Neutrophil (primary cell): ENCODE measurements around the gene HOXB5.

ENCODE experiments used
- H3K27ac ChIP-seq: fragments of 200-600 bp; sonication (generic); 2 replicates; pipeline ENCODE4 v1.5.1; 2016; ENCODE audit warnings: mild to moderate bottlenecking, moderate library complexity
- H3K27me3 ChIP-seq: fragments of 200-600 bp; sonication (generic); 2 replicates; pipeline ENCODE4 v1.6.0; 2016; ENCODE audit warnings: mild to moderate bottlenecking
- H3K36me3 ChIP-seq: fragments of 200-600 bp; sonication (generic); 2 replicates; pipeline ENCODE4 v1.5.1; 2017
- H3K4me1 ChIP-seq, 2 experiments: fragments of 200-600 bp in 1 of 2; sonication (generic) in 1 of 2; 1 replicate in 1 of 2; 2 replicates in 1 of 2; pipeline versions ENCODE4 v1.5.1 to v1.6.1; 2013 to 2016; ENCODE audit warnings: low read depth in 1 of 2, low read length in 1 of 2, mild to moderate bottlenecking in 1 of 2, moderate library complexity in 1 of 2; ENCODE audit not compliant: control insufficient read depth in 1 of 2, insufficient read depth in 1 of 2
- H3K4me3 ChIP-seq, 2 experiments: fragments of 200-600 bp in 1 of 2; sonication (generic) in 1 of 2; 1 replicate in 1 of 2; 2 replicates in 1 of 2; pipeline ENCODE4 v1.5.1; 2013 to 2016; ENCODE audit warnings: low read depth in 1 of 2, low read length in 1 of 2, mild to moderate bottlenecking in 1 of 2, moderate library complexity in 1 of 2
- H3K9me3 ChIP-seq: fragments of 200-600 bp; sonication (generic); 2 replicates; pipeline ENCODE4 v1.5.1; 2016
- CTCF ChIP-seq: fragments of 200-600 bp; sonication (generic); IDR thresholded peaks from 2 replicates; pipeline ENCODE4 v1.5.1; 2016; ENCODE audit warnings: antibody characterized with exemption

The HOXB5 gene

GRCh38 chr17:48639982-48640857, 46.6 kb upstream of the HOXB5 start:
- TF ChIP-seq CTCF: no peak
- no peaks in the 10 kb centered on the region for H3K9me3 ChIP-seq
- H3K27me3 ChIP-seq: peaks cover 100% of the 10 kb centered on the region
- H3K4me3 ChIP-seq: no peak overlapping the region
- H3K36me3 ChIP-seq: no peaks in the 10 kb centered on the region
- no peaks in the 10 kb centered on the region for H3K4me1 ChIP-seq
- H3K27ac ChIP-seq: no peak overlapping the region

GRCh38 chr17:48639136-48639535, 45.6 kb upstream of the HOXB5 start:
- Histone ChIP-seq H3K27me3 (peaks cover 100% of the 10 kb centered on the region), H3K4me3 (no peak overlapping the region), H3K9me3 (no peaks in the 10 kb centered on the region), H3K27ac (no peak overlapping the region), H3K36me3 (no peaks in the 10 kb centered on the region), H3K4me1 (no peaks in the 10 kb centered on the region)
- TF ChIP-seq CTCF: no peak

GRCh38 chr17:48637323-48638260, 44.0 kb upstream of the HOXB5 start:
- H3K27ac ChIP-seq: no peak overlapping the region
- no peak for TF ChIP-seq CTCF
- H3K4me1 ChIP-seq: no peaks in the 10 kb centered on the region

GRCh38 chr17:48636177-48637018, 42.8 kb upstream of the HOXB5 start:
- Histone ChIP-seq H3K27ac (no peak overlapping the region), H3K4me3 (no peak overlapping the region), H3K4me1 (no peaks in the 10 kb centered on the region), H3K36me3 (no peaks in the 10 kb centered on the region), H3K9me3 (no peaks in the 10 kb centered on the region), H3K27me3 (peaks cover 100% of the 10 kb centered on the region)
- no peak for TF ChIP-seq CTCF

More at GRCh38 chr17:48637323-48638260, 44.0 kb upstream of the HOXB5 start:
- no peak overlapping the region for H3K4me3 ChIP-seq
- H3K27me3 ChIP-seq: peaks cover 100% of the 10 kb centered on the region
- H3K9me3 ChIP-seq: no peaks in the 10 kb centered on the region
- H3K36me3 ChIP-seq: no peaks in the 10 kb centered on the region
